NCI-H446 (cell line): ENCODE measurements around the gene JPT1.

ENCODE experiments used
- DNase-seq, 2 experiments: peaks; one replicate each; lab custom pipeline; 2025; lab: John Stamatoyannopoulos, UW

The JPT1 gene

GRCh38 chr17:75105126-75106080 lies 48.9 kb downstream of the JPT1 start:
- DNase-seq, result peak in 1 of 2 experiments; percentile 63

GRCh38 chr17:75103601-75104554 lies 50.4 kb downstream of the JPT1 start:
- DNase-seq, result no peak

- DNase-seq, result no peak
Observed at GRCh38 chr17:75102385-75102821, 51.9 kb downstream of the JPT1 start.

- DNase-seq, result no peak
Observed at GRCh38 chr17:75099881-75100595, 54.3 kb downstream of the JPT1 start.

- DNase-seq, result no peak
Observed at GRCh38 chr17:75098861-75099260, 55.5 kb downstream of the JPT1 start.

GRCh38 chr17:75097865-75098264 lies 56.4 kb downstream of the JPT1 start:
- DNase-seq, result no peak

DNA sequence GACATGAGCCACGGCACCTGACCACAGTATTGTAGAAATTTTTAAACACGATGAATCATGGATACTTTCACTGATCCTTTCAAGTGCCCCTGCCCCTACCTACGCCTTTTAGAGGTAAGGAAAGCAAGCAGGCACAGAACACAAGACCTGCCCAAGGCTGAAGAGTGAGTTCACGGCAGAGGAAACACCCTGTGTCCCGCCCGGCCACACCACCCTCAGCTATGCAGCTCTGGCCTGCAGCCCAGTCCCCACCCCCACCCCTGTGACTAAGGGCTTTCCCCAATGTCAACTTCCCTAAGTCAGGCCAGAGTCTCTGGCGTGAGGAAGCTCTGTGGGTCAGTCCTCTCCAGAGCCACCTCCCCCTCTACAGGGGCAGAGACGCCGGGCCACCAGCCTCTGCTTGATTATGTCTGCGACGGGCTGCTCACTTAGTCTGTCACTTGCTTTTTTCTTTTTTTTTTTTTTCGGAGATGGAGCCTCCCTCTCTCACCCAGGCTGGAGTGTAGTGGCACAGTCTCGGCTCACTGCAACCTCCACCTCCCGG lies 58.2 kb downstream of the JPT1 start:
- DNase-seq, result no peak

DNA sequence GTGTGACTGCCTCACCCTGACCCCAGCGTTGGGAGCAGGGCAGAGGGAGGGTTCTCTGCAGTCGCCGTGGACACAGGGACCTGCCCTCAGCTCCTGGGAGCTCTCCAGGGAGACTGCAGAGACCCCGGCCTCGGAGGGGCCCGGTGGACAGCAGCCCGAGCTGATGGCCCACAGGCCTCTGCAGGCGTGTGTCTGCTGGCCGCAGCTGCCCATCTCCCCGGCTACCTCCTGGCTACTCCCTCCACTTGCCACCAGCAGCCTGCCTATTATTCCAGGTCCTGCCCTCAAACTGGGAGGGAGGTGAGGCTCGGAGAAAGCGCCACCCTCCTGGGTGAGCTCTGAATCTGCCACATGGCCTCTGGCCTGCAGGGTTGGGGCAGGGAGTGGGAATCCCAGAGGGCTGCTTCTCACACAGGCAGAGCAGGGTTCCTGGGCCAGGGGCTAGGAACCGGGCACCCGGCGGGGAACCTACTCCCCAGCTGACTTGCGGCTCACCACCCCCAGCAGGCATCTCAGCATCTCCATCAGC lies 59.4 kb downstream of the JPT1 start:
- no peak for DNase-seq

DNA sequence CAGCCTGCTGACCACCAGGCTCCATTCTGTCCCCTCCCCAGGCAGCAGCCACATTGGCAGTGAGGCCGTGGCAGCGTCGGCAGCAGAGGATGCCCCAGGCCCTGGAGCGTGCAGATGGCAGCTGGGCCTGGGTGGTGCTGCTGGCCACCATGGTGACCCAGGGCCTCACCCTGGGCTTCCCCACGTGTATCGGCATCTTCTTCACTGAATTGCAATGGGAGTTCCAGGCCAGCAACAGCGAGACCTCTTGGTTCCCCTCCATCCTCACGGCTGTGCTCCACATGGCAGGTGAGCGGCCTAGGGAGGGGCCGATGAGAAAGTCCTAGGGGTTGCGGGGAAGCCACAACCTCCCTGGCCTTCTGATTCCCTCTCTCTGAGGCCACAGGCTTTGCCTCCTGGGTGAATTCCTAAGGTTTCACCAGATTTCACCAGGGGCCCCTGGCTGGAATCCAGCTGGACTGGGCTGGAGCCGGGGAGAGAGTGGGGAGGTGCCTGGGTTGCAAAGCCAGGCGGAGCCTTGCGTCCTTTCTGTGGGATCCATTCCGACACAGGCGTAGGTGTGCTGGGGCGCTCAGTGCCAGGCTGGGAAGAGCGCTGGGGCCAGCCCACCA lies 60.7 kb downstream of the JPT1 start:
- DNase-seq, result no peak

- no peak for DNase-seq
Observed at GRCh38 chr17:75091855-75092327, 62.4 kb downstream of the JPT1 start.

DNA sequence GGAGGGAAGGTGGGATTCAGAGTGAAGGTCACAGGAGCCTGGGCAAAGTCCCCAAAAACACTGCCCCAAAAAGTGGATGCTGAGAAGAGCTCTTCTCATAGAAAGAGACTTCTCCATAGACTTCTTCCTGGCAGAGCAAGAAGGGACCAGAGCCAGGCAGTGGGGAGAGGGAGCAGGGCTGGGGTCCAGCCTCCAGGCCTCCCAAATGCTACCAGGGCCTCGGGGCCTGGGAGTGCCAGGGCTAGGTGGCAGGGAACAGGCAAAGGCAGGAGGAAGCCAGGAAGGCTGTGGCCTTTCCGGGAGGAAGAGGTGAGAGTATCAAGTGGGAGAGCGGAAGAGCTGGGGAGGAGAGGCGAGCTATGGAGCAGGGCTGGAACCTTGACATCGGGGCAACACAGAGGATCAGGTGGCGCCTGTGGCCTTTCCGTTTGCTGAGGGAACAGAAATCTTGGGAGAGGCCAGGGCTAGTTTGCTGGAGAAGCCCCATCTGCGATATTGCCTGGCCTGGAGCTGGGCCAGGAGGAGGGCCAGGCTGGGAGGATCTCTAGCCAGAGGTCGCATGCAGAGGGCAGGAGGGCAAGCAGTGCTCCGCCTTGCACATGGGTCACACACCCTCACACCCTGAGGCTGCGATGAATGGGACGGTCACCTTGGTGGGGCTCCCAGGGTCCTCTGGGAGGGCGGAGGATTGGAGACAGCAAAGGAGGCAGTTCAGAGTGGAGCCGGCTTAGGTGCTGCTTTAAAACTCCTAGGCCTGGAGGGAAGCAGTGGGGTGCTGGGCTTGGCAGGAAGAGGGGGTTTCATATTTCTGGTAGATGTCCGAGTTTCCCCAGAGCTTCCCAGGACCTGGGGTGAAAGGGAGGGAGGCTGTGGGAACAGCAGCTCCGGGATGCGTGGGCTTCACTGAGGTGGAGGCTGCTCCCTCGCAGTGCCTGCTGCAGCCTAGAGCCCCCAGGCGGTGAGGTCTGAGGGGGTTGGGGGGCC lies 63.1 kb downstream of the JPT1 start:
- no peak for DNase-seq

GRCh38 chr17:75088465-75089417 lies 65.6 kb downstream of the JPT1 start:
- DNase-seq, result no peak

- DNase-seq, result no peak
Observed at GRCh38 chr17:75087558-75088453, 66.5 kb downstream of the JPT1 start, which contains the start of gene SLC16A5. SLC16A5 (plus strand) TSS chr17:75087954; CDS start chr17:75093637, 5,683 bp downstream.

GRCh38 chr17:75087182-75087557 lies 67.1 kb downstream of the JPT1 start:
- DNase-seq, result no peak

DNA sequence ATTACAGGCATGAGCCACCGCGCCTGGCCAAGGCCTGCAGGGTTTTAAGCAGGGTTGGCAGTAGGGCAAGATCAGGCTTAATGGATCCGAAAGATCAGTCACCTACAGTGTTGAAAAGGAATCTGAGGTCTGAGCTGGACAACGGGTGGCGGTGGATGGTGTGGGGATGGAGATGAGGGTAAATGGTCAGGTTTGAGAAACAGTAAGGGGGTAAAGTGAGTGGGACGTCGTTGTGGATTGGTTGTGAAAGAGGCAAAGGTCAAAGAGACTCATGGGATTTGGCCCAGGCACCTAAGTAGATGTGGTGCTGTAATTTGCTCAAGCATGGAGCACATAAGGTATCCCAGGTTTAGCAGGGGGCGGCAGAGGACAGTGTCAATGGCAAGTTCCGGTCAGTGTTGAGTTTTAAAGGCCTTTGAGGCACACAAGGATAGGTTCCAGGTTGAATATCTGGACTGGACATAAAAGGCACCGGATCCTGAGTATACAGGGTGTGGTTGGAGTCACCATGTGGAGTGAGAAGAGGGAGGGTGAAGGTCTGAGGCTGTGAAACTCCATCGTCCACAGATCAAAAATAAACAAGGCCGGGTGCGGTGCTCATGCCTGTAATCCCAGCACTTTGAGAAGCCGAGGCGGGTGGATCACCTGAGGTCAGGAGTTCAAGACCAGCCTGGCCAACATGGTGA lies 67.7 kb downstream of the JPT1 start:
- no peak for DNase-seq
